GM12874 (cell line): ENCODE results near the gene TAGLN.

Experiments used
- CTCF ChIP-seq: IDR thresholded peaks from 2 replicates; pipeline ENCODE4 v1.5.1; 2011; ENCODE audit warnings: low read depth, mild to moderate bottlenecking, control low read depth, low read length, moderate library complexity; ENCODE audit not compliant: insufficient read depth

Gene TAGLN

GRCh38 chr11:117222991-117223740 lies 24.0 kb downstream of the TAGLN start:
- no peak for TF ChIP-seq CTCF

- TF ChIP-seq CTCF = no peak
Measured at GRCh38 chr11:117223741-117224689, 24.8 kb downstream of the TAGLN start.

GRCh38 chr11:117225553-117226170 lies 26.5 kb downstream of the TAGLN start:
- TF ChIP-seq CTCF = no peak

GRCh38 chr11:117226388-117227385 lies 27.5 kb downstream of the TAGLN start:
- TF ChIP-seq CTCF = peak; percentile 71

GRCh38 chr11:117228091-117228490 lies 28.9 kb downstream of the TAGLN start:
- no peak for TF ChIP-seq CTCF

- no peak for TF ChIP-seq CTCF
Measured at GRCh38 chr11:117229411-117229810, 30.2 kb downstream of the TAGLN start.
